Measurements from ENCODE around the gene SEMA3D.

The SEMA3D gene

GRCh38 chr7:85074016-85074415 is 112.8 kb downstream of the SEMA3D start:
- DNase-seq = no peak

- no peak for DNase-seq
These were observed 115.8 kb downstream of the SEMA3D start for GRCh38 chr7:85070967-85071628.

- DNase-seq = no peak
These were observed 118.1 kb downstream of the SEMA3D start for GRCh38 chr7:85068799-85069198.

- no peak for DNase-seq
These were observed 119.5 kb downstream of the SEMA3D start for GRCh38 chr7:85067371-85067770.

GRCh38 chr7:85065888-85066485 is 120.9 kb downstream of the SEMA3D start:
- no peak for DNase-seq

GRCh38 chr7:85065306-85065705 is 121.5 kb downstream of the SEMA3D start:
- no peak for DNase-seq

- no peak for DNase-seq
These were observed 124.2 kb downstream of the SEMA3D start for GRCh38 chr7:85062651-85063050.

GRCh38 chr7:85061456-85061855 is 125.4 kb downstream of the SEMA3D start:
- DNase-seq = no peak

GRCh38 chr7:85060696-85061095 is 126.2 kb downstream of the SEMA3D start:
- DNase-seq = no peak

GRCh38 chr7:85055906-85056305 is 130.9 kb downstream of the SEMA3D start:
- no peak for DNase-seq

- no peak for DNase-seq
These were observed 131.7 kb downstream of the SEMA3D start for GRCh38 chr7:85055196-85055595.

- DNase-seq = no peak
These were observed 132.6 kb downstream of the SEMA3D start for GRCh38 chr7:85054306-85054705.

- no peak for DNase-seq
These were observed 134.0 kb downstream of the SEMA3D start for GRCh38 chr7:85052894-85053293.

- DNase-seq = no peak
These were observed 134.7 kb downstream of the SEMA3D start for GRCh38 chr7:85052056-85052737.

GRCh38 chr7:85046534-85046933 is 140.3 kb downstream of the SEMA3D start:
- no peak for DNase-seq

- DNase-seq = no peak
These were observed 145.1 kb downstream of the SEMA3D start for GRCh38 chr7:85041605-85042216.

GRCh38 chr7:85039196-85039923 is 147.5 kb downstream of the SEMA3D start:
- no peak for DNase-seq

- DNase-seq = no peak
These were observed 148.4 kb downstream of the SEMA3D start for GRCh38 chr7:85038466-85038865.

GRCh38 chr7:85033263-85033662 is 153.6 kb downstream of the SEMA3D start:
- no peak for DNase-seq

- DNase-seq = no peak
These were observed 155.4 kb downstream of the SEMA3D start for GRCh38 chr7:85031475-85031874.

- no peak for DNase-seq
These were observed 156.0 kb downstream of the SEMA3D start for GRCh38 chr7:85030893-85031292.

- DNase-seq = no peak
These were observed 161.5 kb downstream of the SEMA3D start for GRCh38 chr7:85025312-85025756.

- no peak for DNase-seq
These were observed 162.9 kb downstream of the SEMA3D start for GRCh38 chr7:85023916-85024315.
